Fibroblast of the aortic adventitia (primary cell): ENCODE data around the gene TUBA3D. TPM values are rescaled to one million over a fixed set of nuclear protein-coding genes. Genes with fewer than 3 reads are reported as not detected.
"Not testable (repeated sequence)": the region's sequence is repeated elsewhere in the genome, so short reads cannot be mapped to it uniquely, and the experiment has no call there.

Experiments
- DNase-seq: peaks from one replicate; pipeline ENCODE4 v3.0.0-alpha.2; 2010; ENCODE audit warnings: low read depth
- H3K4me3 ChIP-seq: 2 replicates; pipeline ENCODE4 v1.5.1; 2011; ENCODE audit warnings: low read depth, mild to moderate bottlenecking, control low read depth, low read length, moderate library complexity
- total RNA-seq: library from RNA; depleted of rRNA; stranded (reverse); fragments of >200 nt; gene quantifications from 2 replicates; pipeline ENCODE4 v1.2.3, GENCODE V29; 2012; ENCODE audit warnings: low replicate concordance
- TF ChIP-seq, protein P1 (sequence below): IDR thresholded peaks from 2 replicates; pipeline ENCODE4 v1.5.1; 2011; ENCODE audit warnings: mild to moderate bottlenecking, low read length, control low read depth, inconsistent platforms; ENCODE audit not compliant: insufficient read depth

Gene TUBA3D
- total RNA-seq, 1 donor: not detected

DNA sequence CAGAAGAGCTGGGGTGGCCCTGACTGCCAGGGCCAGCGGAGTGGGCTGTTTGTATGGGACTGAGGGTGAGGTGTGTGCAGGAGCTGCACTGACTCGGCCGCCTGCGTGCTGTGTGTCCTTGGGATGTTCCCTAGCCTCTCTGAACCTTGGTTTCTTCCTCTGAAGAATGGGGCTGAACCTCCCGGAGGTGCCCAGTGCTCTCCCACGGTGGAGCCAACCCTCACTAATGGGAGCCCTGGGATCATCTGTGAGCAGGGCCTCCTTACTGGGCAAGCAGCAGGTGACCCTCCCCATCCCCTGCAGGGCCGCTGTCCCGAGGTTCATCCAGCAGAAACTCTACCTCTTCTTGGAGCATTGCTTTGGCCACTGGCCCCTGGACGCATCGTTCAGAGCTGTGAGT lies 40.1 kb downstream of the TUBA3D start:
- DNase-seq: no peak
- H3K4me3 ChIP-seq: no peak overlapping the region
- TF ChIP-seq, protein P1, sequence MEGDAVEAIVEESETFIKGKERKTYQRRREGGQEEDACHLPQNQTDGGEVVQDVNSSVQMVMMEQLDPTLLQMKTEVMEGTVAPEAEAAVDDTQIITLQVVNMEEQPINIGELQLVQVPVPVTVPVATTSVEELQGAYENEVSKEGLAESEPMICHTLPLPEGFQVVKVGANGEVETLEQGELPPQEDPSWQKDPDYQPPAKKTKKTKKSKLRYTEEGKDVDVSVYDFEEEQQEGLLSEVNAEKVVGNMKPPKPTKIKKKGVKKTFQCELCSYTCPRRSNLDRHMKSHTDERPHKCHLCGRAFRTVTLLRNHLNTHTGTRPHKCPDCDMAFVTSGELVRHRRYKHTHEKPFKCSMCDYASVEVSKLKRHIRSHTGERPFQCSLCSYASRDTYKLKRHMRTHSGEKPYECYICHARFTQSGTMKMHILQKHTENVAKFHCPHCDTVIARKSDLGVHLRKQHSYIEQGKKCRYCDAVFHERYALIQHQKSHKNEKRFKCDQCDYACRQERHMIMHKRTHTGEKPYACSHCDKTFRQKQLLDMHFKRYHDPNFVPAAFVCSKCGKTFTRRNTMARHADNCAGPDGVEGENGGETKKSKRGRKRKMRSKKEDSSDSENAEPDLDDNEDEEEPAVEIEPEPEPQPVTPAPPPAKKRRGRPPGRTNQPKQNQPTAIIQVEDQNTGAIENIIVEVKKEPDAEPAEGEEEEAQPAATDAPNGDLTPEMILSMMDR: no peak

DNA sequence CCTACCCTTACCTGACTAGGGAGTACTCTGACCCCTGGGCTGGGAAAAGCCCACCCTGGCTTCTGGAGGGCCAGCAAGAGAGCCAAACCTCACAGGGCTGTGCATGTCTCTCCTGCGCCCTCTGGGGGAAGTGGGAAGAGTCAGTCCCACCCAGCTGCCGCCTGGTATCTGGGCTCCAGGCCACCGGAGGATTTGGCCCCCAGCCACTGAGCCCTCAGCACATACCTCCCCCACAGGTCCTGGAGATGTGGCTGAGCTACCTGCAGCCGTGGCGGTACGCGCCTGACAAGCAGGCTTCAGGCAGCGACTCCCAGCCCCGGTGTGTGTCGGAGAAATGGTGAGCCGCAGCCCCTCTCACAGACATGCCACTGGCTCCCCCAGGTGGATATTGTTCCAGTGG lies 40.7 kb downstream of the TUBA3D start:
- H3K4me3 ChIP-seq: not testable (repeated sequence)
- peak; percentile 6 for DNase-seq
- TF ChIP-seq, protein P1: peak; percentile 23

DNA sequence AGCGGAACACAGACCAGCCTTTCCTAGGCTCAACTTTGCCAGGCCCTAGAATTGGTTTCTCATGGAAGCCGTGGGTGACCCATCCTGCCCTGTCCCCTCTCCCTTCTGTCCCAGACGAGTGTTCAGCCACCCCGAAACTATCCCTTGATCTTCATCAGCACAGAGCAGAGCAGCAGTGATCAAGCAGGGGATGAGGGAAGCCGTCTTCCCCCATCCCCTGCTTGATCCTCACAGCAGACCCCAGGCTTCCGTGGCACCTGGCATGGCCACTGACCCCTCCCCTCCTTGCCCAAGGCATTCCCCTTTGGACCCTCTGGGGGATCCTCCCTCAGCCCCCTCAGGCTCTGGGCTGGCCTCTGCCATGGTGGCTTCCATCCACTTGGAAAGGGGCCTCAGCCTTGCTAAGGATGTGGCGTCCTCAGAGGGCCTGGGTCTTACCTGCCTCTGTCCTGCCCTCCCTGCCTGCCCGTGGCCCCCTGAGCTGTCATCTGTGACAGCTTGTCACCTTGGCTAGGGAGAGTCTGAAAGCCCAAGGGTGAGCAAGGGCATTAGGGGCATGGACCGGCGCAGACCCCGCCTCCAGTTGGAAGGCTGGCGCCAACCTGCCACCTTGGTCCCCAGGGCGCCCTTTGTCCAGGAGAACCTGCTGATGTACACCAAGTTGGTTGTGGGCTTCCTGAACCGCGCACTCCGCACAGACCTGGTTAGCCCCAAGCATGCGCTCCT lies 41.4 kb downstream of the TUBA3D start:
- TF ChIP-seq, protein P1: no peak
- H3K4me3 ChIP-seq: no peak overlapping the region
- no peak for DNase-seq

DNA sequence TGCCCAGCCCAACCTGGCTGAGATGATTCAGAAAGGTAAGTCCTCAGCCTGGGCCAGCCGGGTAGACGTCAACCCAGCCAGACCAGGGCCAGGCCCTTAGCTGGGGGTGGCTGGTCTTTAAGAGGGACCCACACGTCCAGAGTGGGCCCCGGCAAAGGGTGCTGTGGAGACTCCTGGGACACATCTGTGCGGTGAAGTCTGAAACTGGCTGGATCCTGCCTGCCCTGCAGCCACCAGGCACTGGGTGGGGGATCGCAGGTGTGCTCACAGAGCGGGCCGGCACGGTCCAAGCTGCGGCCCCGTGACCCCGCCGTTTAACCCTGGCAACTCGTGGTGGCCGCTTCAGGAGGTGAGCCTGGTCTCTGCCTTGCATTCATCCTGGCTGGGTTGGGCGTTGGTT lies 41.9 kb downstream of the TUBA3D start:
- DNase-seq, H3K4me3 ChIP-seq: not testable (repeated sequence)

DNA sequence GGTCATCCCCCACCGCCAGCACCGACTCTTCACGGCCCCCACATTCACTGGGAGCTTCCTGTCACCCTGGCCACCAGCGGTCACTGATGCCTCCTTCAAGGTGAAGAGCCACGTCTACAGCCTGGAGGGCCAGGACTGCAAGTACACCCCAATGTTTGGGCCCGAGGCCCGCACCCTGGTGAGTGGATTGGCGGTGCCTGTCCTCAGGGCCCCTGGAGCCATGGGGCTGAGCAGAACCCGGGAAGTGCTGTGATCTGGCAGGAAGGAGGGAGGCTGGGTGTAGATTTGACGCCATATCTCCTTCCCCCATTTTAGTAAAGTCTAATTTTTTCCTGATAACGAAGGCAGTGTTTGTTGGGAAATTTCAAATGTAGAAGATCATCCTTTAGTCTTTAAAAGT lies 42.6 kb downstream of the TUBA3D start:
- DNase-seq, H3K4me3 ChIP-seq: not testable (repeated sequence)

DNA sequence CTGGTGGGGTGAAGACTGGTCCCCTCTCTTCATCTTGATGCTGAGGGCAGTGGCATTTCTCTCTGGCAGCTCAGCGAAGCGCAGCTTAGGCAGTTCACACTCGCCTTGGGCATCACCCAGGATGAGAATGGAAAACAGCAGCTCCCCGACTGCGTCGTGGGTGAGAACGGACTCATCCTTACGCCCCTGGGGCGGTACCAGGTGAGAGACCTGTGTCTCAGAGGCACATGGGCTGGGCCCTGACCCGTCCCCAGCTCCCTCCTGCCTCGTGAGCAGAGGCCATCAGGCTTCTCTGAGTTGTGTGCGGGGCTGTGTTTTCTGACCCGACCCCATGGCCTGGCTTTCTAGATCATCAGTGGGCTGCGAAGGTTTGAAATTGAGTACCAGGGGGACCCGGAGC lies 43.5 kb downstream of the TUBA3D start:
- DNase-seq: no peak
- TF ChIP-seq, protein P1: no peak
- no peak overlapping the region for H3K4me3 ChIP-seq

DNA sequence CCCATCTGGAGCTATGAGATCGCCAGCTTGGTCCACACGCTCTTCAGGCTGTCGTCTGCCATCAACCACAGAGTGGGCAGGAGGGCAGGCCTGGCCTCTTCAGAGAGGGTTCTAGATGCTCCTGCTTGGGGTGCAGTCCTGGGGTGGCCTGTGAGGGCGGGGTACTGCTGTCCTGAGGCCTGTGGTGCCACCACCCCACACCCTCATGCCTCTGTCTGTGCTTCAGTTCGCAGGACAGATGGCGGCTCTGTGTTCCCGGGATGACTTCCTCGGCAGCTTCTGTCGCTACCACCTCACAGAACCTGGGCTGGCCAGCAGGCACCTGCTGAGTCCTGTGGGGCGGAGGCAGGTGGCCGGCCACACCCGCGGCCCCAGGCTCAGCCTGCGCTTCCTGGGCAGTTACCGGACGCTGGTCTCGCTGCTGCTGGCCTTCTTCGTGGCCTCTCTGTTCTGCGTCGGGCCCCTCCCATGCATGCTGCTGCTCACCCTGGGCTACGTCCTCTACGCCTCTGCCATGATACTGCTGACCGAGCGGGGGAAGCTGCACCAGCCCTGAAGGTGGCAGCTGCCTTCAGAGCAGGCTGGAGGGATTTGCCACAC lies 44.1 kb downstream of the TUBA3D start:
- not testable (repeated sequence) for H3K4me3 ChIP-seq, DNase-seq

DNA sequence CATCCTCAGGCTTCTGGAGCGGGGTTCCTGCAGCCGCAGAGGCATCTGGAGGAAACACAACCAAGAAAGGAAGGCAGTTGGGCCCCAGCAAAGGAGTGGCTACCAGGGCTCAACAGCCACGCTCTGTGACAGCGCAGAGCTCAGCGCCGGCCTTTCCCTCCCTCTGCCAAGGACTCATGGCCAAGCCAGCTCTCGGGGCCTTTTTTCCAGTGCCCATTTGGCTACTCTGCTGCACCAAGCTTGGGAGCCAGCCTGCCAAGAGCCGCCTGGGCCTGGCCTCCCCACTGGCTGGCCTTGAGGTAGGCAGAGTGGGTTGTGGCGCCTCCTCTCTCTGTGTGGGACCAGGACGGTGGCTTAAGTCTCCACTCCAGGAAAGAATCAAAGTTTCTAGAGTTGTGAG lies 44.6 kb downstream of the TUBA3D start:
- no peak for DNase-seq
- TF ChIP-seq, protein P1: no peak
- no peak overlapping the region for H3K4me3 ChIP-seq

DNA sequence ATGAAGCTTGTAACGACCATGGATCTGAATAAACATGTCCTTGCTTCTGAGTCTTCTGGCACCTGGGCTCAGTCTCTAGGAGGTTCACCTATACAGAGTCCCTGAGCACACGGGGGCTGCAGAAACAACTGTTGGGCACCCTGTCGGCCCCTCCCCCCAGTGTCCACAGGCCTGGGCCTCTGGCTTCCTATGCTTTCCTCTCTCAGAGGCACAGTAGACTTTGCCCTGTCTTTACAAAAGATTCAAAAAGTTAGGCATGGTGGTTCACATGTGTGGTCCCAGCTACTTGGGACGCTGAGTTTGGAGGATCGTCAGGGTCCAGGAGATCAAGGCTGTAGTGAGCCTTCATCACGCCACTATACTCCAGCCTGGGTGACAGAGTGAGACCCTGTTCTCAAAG lies 45.6 kb downstream of the TUBA3D start:
- not testable (repeated sequence) for DNase-seq, H3K4me3 ChIP-seq
